NOMO-1 treated with DMSO at 0.1 percent for 48 hours (cell line): ENCODE data around the gene BTNL3.
"Not testable (repeated sequence)": the region's sequence is repeated elsewhere in the genome, so short reads cannot be mapped to it uniquely, and the experiment has no call there.

ENCODE experiments used
- DNase-seq: peaks from one replicate; lab custom pipeline; 2025; ENCODE audit not compliant: unreplicated experiment; lab: John Stamatoyannopoulos, UW

Gene BTNL3, protein sequence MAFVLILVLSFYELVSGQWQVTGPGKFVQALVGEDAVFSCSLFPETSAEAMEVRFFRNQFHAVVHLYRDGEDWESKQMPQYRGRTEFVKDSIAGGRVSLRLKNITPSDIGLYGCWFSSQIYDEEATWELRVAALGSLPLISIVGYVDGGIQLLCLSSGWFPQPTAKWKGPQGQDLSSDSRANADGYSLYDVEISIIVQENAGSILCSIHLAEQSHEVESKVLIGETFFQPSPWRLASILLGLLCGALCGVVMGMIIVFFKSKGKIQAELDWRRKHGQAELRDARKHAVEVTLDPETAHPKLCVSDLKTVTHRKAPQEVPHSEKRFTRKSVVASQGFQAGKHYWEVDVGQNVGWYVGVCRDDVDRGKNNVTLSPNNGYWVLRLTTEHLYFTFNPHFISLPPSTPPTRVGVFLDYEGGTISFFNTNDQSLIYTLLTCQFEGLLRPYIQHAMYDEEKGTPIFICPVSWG

DNA sequence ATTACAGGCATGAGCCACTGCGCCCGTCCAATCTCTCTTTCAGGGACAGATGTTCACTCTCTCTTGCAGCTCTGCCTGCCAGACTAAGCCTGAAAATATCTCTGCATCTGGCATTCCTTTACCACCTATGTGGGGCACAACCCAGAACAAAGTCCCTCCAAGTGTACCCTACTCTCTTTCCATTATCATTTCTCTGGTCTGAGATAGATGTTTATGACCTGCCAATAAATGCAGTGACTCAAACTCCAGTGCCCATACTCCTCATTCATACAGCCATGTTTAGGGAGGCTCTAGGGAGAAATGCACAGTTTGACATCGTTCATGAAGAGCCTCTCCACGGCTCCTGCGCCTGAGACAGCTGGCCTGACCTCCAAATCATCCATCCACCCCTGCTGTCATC is at the start of gene BTNL3:
BTNL3 (plus strand) TSS at position 255 of the 400 bp plus-strand sequence. CDS start 183 bp downstream, outside the sequence.
- no peak for DNase-seq

DNA sequence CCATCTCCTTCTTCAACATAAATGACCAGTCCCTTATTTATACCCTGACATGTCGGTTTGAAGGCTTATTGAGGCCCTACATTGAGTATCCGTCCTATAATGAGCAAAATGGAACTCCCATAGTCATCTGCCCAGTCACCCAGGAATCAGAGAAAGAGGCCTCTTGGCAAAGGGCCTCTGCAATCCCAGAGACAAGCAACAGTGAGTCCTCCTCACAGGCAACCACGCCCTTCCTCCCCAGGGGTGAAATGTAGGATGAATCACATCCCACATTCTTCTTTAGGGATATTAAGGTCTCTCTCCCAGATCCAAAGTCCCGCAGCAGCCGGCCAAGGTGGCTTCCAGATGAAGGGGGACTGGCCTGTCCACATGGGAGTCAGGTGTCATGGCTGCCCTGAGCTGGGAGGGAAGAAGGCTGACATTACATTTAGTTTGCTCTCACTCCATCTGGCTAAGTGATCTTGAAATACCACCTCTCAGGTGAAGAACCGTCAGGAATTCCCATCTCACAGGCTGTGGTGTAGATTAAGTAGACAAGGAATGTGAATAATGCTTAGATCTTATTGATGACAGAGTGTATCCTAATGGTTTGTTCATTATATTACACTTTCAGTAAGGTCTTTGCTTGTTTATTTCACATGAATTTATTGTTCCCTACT is 38.2 kb upstream of the BTNL3 start:
- no peak for DNase-seq

DNA sequence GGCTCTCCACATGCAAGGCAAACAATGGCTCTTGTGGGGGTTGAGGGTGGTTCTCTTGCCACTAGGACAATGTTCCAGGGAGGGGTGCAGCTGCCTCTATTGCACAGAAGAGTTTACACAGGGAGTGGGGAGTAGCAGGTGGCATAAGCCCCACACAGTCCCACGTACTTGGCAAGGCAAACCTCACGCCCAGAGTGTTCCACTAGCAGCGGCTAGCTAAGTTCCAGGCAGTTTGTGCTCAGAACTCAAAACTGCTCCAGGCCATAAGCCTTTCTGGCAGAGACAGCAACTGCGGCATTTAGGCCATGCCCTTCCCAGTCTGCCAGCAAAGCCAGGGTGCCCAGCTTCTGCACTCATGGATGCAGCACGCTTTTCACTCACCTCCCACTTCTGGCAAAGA is 29.0 kb upstream of the BTNL3 start:
- no peak for DNase-seq

DNA sequence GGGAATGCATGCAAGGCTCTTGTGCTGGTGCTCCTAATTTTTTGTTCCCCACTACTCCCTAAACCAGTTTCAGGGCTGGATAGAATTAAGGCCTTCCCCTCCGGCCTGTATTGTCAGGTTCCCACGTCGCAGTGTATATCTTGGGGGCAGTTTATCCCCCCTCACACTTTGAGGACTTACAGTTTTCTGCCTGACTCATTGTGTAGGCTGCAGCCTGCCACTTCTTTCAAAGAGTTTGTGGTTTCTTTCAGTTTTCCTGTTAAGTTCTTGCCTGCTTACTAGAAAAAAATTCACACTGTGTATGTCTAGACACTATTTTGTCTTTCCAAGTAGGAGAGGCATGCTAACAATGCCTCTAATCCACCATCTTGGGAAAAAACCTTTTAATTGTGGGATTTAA is 28.4 kb upstream of the BTNL3 start:
- DNase-seq = no peak

DNA sequence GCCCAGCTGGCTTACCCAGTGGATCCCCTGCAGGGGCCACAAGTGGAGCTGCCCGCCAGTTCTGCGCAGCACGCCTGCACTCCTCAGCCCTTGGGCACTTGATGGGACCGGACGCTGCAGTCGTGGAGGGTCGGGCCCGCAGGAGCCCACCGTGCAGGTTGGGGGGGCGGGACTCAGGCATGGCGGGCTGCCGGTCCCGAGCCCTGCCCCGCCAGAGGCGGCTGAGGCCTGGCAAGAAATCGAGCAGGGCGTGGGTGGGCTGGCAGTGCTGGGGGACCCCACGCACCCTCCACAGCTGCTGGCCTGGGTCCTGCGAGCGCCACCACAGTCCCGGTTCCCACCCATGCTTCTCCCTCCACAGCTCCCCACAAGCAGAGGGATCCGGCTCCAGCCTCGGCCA is 19.2 kb upstream of the BTNL3 start:
- DNase-seq = no peak

DNA sequence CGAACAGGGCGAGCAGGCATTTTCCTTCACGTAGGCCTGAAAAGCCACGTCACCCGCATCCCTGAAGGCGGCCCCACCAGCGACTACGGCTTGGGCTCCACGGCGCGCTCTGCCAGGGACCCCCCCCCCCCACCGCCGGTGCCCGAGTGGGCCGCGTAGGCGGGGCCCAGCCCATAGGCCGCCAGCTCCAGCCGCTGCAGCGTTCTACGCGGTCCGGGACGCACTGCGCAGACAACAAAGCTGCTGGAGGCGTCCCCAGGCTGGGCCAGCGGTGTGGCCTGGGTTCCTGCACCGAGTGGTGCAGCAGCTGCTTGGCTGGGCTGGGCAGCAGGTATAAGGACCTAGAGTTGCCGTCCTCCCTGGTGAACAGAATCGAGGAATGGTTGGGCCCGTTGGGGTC is 18.3 kb upstream of the BTNL3 start:
- no peak for DNase-seq

DNA sequence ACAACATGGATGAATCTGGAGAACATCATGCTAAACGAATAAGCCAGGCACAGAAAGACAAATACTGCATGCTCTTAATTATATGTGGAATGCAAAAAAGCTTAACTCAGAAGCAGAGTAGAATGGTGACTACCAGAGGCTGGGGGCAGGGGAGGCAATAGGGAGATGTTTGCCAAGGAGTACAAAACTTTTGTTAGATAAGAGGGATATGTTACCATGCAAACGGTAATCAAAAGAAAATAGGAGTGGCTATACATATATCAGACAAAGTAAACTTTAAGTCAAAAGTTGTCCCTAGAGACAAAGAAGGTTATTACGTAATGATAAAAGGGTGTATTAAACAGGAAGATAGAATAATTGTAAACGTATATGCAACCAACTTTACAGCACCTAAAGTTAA is 17.8 kb upstream of the BTNL3 start:
- no peak for DNase-seq

DNA sequence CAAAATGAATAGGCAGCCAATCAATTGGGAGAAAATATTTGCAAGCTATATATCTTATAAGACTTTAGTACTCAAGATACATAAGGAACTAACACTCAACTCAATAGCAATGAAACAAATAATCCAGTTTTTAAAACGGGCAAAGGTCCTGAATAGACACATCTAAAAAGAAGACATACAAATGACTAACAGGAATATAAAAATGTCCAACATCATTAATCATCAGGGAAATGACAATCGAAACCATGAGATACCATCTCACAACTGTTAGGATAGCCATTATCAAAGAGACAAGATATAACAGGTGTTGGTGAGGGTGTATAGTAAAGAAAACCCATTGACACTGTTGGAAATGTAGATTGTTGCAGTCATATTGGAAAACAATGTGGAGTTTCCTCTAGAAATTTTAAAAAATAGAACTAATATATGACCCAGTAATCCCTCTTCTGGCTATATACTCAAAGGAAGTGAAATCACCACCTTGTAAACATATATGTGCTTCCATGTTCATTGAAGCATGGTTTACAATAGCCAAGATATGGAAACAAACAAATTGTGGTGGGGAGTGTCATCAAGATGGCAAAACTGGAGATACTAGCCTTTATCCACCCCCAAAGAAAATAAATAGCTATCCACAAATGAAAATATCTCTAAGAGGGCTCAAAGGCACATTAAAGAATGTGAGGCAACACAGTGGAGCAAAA is 13.9 kb upstream of the BTNL3 start:
- no peak for DNase-seq

DNA sequence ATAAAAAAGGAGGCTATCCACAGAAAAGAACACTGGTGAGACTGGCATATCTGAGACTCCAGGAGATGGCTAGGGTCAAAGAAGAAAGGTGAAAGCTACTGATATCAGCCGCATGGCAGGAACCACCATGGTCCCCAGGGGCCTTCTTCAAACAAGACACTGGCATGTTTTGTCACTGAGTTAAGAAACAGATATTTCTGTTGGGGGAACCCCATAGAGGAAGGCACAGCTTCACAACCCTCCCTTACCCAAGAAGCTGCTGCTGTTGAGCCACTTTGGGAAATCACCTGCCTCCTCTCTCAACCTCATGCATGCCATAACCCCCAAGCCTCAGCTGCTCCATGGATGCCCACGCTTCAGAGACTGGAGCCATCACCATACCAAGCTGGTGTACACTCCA is 13.3 kb upstream of the BTNL3 start:
- DNase-seq = no peak

DNA sequence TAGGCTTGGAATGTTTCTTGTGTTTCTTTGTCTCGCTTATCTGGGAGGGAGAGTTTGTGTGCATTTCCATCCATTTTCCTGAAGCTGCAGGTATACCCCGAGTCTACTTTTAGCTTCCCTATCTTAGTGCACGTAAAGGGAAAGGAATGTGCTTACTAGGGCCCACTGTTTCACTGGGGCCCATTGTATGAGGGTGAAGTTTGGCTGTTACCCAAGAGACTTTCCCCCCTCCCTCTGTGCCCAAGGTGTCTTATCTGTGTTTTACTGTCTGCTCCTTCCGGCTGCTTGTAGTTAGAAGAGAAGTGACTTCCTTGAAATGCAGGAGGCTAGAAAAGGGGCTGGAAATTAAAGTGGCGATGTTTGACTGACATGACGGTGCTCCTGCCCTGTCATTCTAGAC is 12.1 kb upstream of the BTNL3 start:
- DNase-seq = no peak

DNA sequence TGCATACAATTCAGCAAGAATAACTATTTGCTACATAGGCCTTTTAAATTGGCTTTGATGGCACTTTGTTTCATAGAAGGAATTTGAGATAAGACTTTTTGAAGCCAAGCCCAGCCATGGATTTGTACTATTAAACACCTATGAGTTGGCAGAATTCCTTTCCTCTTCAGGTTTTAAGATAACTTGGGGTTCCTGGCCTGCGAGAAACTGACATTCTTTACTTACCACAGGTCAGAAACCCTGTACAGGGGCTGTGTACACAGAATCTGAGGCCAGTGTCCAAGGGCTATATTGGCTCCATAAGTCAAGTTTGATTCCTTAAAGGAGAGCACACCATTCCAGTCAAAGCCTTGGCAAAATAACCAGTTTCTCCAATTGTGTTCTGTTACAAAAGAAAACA is 10.8 kb upstream of the BTNL3 start:
- DNase-seq = no peak

DNA sequence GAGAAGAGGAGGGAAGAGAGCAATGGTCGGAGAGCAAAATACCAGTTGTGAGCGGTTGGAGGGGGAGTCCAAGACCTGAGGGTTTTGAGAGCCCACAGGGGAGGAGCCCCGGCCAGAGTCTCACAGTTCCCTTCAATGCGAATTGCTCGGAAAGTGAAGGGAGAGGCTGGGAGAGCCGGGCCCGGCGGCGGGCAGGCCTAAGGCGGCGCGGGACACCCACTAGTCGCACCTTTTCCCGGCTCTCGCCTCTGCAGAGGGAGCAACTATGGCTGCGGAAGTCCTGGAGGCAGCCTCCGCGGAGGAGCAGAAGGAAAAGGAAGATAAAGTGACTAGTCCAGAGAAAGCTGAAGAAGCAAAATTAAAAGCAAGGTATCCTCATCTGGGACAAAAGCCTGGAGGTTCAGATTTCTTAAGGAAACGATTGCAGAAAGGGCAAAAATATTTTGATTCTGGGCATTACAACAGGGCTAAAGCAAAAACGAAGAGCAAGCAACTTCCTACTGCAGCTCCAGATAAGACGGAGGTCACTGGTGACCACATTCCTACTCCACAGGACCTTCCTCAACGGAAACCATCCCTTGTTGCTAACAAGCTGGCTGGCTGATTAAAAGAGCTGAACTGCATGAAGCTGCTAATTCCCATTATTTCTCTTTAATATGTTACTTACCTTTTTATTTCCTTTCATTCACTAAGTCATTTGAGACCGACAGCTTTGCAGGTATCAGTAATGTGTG is 6.5 kb upstream of the BTNL3 start:
- DNase-seq = no peak

DNA sequence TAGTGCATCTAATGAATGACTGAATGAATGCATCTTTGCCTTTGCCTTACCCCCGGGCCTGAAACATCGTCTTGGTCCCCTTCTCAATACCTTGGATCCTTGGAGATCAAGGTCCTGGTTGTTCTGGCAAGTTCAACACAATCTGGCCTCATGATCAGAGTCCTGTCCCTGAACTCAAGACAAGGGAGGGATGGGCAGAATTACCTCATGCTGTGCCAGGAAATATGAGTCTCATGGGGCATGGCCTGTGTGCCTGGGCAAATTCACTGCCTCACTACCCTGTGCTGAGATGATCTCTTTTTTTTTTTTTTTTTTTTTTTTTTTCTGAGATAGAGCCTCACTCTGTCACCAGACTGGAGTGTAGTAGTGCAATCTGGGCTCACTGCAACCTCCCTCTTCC is 630 bp upstream of the BTNL3 start:
- no peak for DNase-seq

DNA sequence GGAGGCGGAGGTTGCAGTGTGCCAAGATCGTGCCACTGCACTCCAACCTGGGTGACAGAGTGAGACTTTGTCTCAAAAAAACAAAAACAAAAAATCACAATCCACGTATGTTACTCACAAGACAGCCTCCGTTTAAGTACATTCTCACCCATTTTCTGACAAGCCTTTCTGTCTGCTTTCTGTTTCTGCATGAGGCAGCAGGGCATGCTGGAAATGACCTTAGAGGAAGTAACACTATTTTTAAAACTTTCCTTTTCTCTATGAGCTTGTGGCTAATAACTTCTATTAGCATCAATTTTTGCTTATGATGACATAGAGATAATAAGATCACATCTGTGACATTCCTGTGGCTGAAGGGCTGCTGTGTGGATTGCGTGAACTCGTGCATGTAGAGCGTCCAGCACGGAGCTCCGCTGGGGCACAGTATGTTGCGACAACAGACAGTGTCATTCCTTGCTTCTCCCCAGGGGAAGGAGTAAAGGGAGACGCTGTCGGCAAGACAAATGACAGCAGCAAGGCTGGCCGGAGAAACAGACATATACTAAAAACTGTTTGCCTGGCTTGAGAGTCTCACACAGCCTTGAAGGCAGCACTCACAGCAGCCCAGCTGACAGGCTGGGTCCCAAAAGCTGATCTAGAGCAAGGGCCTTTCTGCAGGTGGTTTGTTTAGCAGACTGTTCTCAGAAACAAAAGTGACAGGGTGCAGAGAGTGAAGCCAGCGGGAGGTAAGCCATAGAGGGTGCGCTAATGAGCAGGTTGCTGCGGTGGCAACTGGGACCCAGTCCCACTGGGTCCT is 1.6 kb downstream of the BTNL3 start:
- no peak for DNase-seq

DNA sequence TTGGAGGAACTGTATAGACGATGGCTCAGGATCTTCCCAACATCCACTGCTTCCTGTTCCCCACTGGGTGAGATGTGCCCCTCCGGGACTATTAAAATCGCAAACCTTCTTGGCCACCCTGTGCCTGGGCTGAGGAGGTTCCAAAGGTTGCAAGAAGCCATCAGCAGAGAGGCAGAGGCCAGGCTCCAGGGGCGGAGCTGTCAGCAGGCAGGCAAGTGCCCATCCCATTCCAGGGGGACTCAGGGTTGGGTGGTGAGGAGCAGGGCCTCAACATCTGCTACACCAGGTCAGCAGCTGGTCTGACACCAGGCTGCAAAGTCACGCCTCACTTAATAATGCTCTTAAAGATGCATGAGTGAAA is 2.2 kb downstream of the BTNL3 start:
- DNase-seq = no peak

DNA sequence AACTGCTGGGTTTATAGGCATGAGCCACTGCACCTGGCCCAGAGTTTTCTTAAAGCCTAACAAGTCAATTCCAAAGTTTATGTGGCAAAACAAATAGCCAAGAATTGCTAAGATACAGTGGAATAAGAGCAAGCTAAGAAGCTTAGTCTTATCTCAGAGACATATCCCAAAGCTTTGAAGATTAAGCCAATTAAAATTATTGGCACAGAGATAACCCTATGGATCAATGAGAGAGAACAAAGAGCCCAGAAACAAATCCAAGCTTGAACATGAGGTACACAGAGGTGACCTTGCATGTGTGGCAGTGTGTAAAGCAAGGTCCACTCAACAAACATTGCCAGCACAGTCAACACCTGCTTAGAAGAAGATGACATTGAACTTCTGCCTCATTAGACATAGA is 13.3 kb downstream of the BTNL3 start:
- no peak for DNase-seq

DNA sequence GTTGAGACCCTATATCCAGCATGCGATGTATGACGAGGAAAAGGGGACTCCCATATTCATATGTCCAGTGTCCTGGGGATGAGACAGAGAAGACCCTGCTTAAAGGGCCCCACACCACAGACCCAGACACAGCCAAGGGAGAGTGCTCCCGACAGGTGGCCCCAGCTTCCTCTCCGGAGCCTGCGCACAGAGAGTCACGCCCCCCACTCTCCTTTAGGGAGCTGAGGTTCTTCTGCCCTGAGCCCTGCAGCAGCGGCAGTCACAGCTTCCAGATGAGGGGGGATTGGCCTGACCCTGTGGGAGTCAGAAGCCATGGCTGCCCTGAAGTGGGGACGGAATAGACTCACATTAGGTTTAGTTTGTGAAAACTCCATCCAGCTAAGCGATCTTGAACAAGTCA is 17.1 kb downstream of the BTNL3 start:
- no peak for DNase-seq

DNA sequence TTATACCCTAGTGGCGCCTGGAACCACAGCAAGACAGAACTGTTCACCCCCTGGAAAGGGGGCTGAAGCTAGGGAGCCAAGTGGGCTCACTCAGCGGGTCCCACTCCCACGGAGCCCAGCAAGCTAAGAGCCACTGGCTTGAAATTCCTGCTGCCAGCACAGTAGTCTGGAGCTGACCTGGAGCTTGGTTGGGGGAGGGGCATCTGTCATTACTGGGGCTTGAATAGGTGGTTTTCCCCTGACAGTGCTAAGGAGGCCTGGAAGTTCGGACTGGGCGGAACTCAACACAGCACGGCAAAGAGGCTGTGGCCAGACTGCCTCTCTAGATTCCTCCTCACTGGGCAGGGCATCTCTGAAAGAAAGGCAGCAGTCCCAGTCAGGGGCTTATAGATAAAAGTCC is 19.5 kb downstream of the BTNL3 start:
- no peak for DNase-seq

DNA sequence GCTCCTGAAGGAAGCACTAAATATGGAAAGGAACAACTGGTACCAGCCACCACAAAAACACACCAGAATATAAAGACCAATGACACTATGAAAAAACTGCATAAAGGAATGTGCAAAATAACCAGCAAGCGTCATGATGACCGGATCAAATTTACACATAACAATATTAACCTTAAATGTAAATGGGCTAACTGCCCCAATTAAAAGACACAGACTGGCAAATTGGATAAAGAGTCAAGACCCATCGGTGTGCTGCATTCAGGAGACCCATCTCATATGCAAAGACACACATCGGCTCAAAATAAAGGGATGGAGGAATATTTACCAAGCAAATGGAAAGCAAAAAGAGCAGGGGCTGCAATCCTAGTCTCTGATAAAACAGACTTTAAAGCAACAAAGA is 21.4 kb downstream of the BTNL3 start:
- not testable (repeated sequence) for DNase-seq

DNA sequence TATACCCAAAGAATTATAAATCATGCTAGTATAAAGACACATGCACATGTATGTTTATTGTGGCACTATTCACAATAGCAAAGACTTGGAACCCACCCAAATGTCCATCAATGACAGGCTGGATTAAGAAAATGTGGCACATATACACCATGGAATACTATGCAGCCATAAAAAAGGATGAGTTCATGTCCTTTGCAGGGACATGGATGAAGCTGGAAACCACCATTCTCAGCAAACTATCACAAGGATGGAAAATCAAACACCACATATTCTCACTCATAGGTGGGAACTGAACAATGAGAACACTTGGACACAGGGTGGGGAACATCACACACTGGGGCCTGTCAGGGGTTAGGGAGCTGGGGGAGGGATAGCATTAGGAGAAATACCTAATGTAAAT is 26.0 kb downstream of the BTNL3 start:
- DNase-seq = not testable (repeated sequence)

DNA sequence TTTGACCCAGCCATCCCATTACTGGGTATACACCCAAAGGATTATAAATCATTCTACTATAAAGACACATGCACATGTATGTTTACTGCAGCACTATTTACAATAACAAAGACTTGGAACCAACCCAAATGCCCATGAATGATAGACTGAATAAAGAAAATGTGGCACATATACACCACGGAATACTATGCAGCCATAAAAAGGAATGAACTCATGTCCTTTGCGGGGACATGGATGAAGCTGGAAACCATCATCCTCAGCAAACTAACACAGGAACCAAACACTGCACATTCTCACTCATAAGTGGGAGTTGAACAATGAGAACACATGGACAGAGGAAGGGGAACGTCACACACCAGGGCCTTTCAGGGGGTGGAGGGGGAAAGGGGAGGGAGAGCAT is 28.8 kb downstream of the BTNL3 start:
- not testable (repeated sequence) for DNase-seq
